GM12878 (cell line): ENCODE results near the gene IER3. TPM values are rescaled to one million over a fixed set of nuclear protein-coding genes. Genes with fewer than 3 reads are reported as not detected.

ENCODE experiments used
- ATF7 ChIP-seq: fragments of 450-650 bp; IDR thresholded peaks from 2 replicates; pipeline ENCODE4 v1.6.1; 2016; ENCODE audit warnings: low read depth, mild to moderate bottlenecking
- BMI1 ChIP-seq: fragments of 450-650 bp; IDR thresholded peaks from 2 replicates; pipeline ENCODE4 v1.6.1; 2016; ENCODE audit warnings: mild to moderate bottlenecking, moderate library complexity, borderline replicate concordance
- CHD2 ChIP-seq: IDR thresholded peaks from 2 replicates; pipeline ENCODE4 v1.6.1; 2011; ENCODE audit warnings: low read depth, low read length, improper control_type of control experiment, borderline replicate concordance
- DPF2 ChIP-seq: fragments of 450-650 bp; IDR thresholded peaks from 2 replicates; pipeline ENCODE4 v1.6.1; 2017; ENCODE audit warnings: mild to moderate bottlenecking
- E4F1 ChIP-seq: fragments of 450-650 bp; IDR thresholded peaks from 2 replicates; pipeline ENCODE4 v1.6.1; 2018; ENCODE audit warnings: borderline replicate concordance, mild to moderate bottlenecking; ENCODE audit not compliant: partially characterized antibody
- EED ChIP-seq: sonication (generic); IDR thresholded peaks from 2 replicates; pipeline ENCODE4 v1.6.1; 2016; ENCODE audit warnings: antibody characterized with exemption, low read depth
- ETV6 ChIP-seq, 2 experiments: fragments of 450-650 bp in 1 of 2; IDR thresholded peaks in 1 of 2; conservative IDR thresholded peaks in 1 of 2; 2 replicates each; pipeline ENCODE4 v1.6.1; 2014; ENCODE audit warnings: antibody characterized with exemption in 1 of 2, borderline replicate concordance in 1 of 2, low read depth in 1 of 2, mild to moderate bottlenecking in 1 of 2, moderate library complexity in 1 of 2
- EZH2 ChIP-seq: IDR thresholded peaks from 2 replicates; pipeline ENCODE4 v1.6.1; 2012; ENCODE audit warnings: low read depth, mild to moderate bottlenecking, control low read depth, inconsistent platforms, low read length, borderline replicate concordance; ENCODE audit not compliant: control insufficient read depth
- JUND ChIP-seq: IDR thresholded peaks from 2 replicates; pipeline ENCODE4 v1.6.1; 2012; ENCODE audit warnings: low read depth, mild to moderate bottlenecking, low read length, improper control_type of control experiment, moderate library complexity
- MEF2B ChIP-seq: fragments of 450-650 bp; IDR thresholded peaks from 2 replicates; pipeline ENCODE4 v1.6.1; 2018; ENCODE audit warnings: mild to moderate bottlenecking, moderate library complexity; ENCODE audit not compliant: partially characterized antibody, poor library complexity, severe bottlenecking
- MTA2 ChIP-seq: fragments of 450-650 bp; IDR thresholded peaks from 2 replicates; pipeline ENCODE4 v1.6.1; 2016; ENCODE audit warnings: low read depth, mild to moderate bottlenecking, moderate library complexity
- NKRF ChIP-seq: fragments of 450-650 bp; conservative IDR thresholded peaks from 2 replicates; pipeline ENCODE4 v1.6.1; 2017; ENCODE audit warnings: mild to moderate bottlenecking, moderate library complexity
- PAX5 ChIP-seq: IDR thresholded peaks from 2 replicates; pipeline ENCODE4 v1.6.1; 2011; ENCODE audit warnings: low read depth, low read length, borderline replicate concordance
- POLR2AphosphoS2 ChIP-seq: IDR thresholded peaks from 2 replicates; pipeline ENCODE4 v1.6.1; 2011; ENCODE audit warnings: low read depth, mild to moderate bottlenecking, low read length, improper control_type of control experiment, moderate library complexity
- POLR2AphosphoS5 ChIP-seq: IDR thresholded peaks from 2 replicates; pipeline ENCODE4 v1.6.1; 2011; ENCODE audit warnings: mild to moderate bottlenecking, low read length, inconsistent platforms
- RAD21 ChIP-seq: IDR thresholded peaks from 2 replicates; pipeline ENCODE4 v1.6.1; 2011; ENCODE audit warnings: mild to moderate bottlenecking, low read depth, low read length, moderate library complexity; ENCODE audit not compliant: insufficient read depth
- RB1 ChIP-seq: fragments of 450-650 bp; formaldehyde crosslinking; IDR thresholded peaks from 2 replicates; pipeline ENCODE4 v1.6.1; 2017; ENCODE audit warnings: mild to moderate bottlenecking, borderline replicate concordance
- RUNX3 ChIP-seq: IDR thresholded peaks from 2 replicates; pipeline ENCODE4 v1.6.1; 2012; ENCODE audit warnings: low read length, inconsistent platforms
- SMAD1 ChIP-seq: fragments of 450-650 bp; IDR thresholded peaks from 2 replicates; pipeline ENCODE4 v1.6.1; 2018; ENCODE audit warnings: mild to moderate bottlenecking, low read depth; ENCODE audit not compliant: partially characterized antibody
- SREBF2 ChIP-seq: IDR thresholded peaks from 2 replicates; pipeline ENCODE4 v1.6.1; 2012; ENCODE audit warnings: mild to moderate bottlenecking, low read length
- TCF7 ChIP-seq: IDR thresholded peaks from 2 replicates; pipeline ENCODE4 v1.6.1; 2014; ENCODE audit warnings: antibody characterized with exemption, borderline replicate concordance
- ZBTB33 ChIP-seq: fragments of 450-650 bp; IDR thresholded peaks from 2 replicates; pipeline ENCODE4 v1.6.1; 2017; ENCODE audit warnings: mild to moderate bottlenecking
- ZNF207 ChIP-seq: fragments of 450-650 bp; IDR thresholded peaks from 2 replicates; pipeline ENCODE4 v1.6.1; 2014; ENCODE audit warnings: antibody characterized with exemption, mild to moderate bottlenecking, borderline replicate concordance
- ZNF384 ChIP-seq: IDR thresholded peaks from 2 replicates; pipeline ENCODE4 v1.6.1; 2012; ENCODE audit warnings: low read depth, mild to moderate bottlenecking, low read length, improper control_type of control experiment, borderline replicate concordance
- polyA plus RNA-seq, 11 experiments: library from polyadenylated mRNA; depleted of rRNA in 4 of 11; unstranded in 6 of 11; stranded (reverse) in 5 of 11; fragments of >200 nt; fragmentation: Nextera tagmentation in 4 of 11; fragmentation: Illumina TruSeq in 1 of 11; extraction: Ambion mirVana in 4 of 11; extraction: Trizol in 1 of 11; gene quantifications; 1 replicate in 1 of 11; 2 replicates in 10 of 11; pipeline versions ENCODE4 v1.2.1 to v1.2.3, GENCODE V29; 2011 to 2016; ENCODE audit warnings: inconsistent platforms in 2 of 11, missing spikeins in 2 of 11, low read depth in 1 of 11
- total RNA-seq, 4 experiments: library from RNA; depleted of rRNA in 3 of 4; stranded (reverse); fragments of >200 nt in 3 of 4; fragmentation: Illumina TruSeq in 1 of 4; extraction: Trizol in 1 of 4; gene quantifications; 2 replicates each; pipeline versions ENCODE4 v1.2.1 to v1.2.3, GENCODE V29; 2013 to 2021

Gene IER3
- total and polyA plus RNA-seq, 10 of the 15 experiments (the other 5 are each of a cell fraction or from before 2014, with no cell fraction given): 1.9 to 100 (median 32.3) TPM

GRCh38 chr6:30741789-30742315 lies 2.5 kb downstream of the IER3 start (continued):
- TF ChIP-seq RUNX3 (no peak; the same call in 1 of the 2 replicates), TCF7 (no peak), DPF2 (no peak), RAD21 (no peak), MTA2 (peak; percentile 10; the same call in 1 of the 2 replicates), CHD2 (no peak), ZNF384 (no peak), ATF7 (no peak), NKRF (no peak), ZBTB33 (no peak), PAX5 (no peak), ZNF207 (no peak), JUND (no peak), EED (no peak; the same call in 1 of the 2 replicates), SMAD1 (no peak), SREBF2 (no peak), E4F1 (no peak), MEF2B (no peak), ETV6 (conservative IDR thresholded peaks at IDR 0.05 in 1 of 2, IDR thresholded peaks at IDR 0.05 in 1 of 2; ENCODE audit: borderline replicate concordance in 1 of 2, low read depth in 1 of 2) (no peak), POLR2AphosphoS2 (no peak), RB1 (no peak), BMI1 (no peak), POLR2AphosphoS5 (peak; percentile 73; the same call in 1 of the 2 replicates), EZH2 (no peak)
